NCI-H82 (cell line): ENCODE results near the gene ZBTB9.

Experiments used
- DNase-seq: peaks from one replicate; lab custom pipeline; 2025; lab: John Stamatoyannopoulos, UW

Gene ZBTB9

GRCh38 chr6:33454009-33454946 is at the start of gene ZBTB9:
Gene ZBTB9, plus strand, starts transcription at chr6:33454576. Its CDS starts 525 bp downstream, at chr6:33455101.
- peak; percentile 99 for DNase-seq

GRCh38 chr6:33404884-33405283 is 49.5 kb upstream of the ZBTB9 start:
- DNase-seq: no peak

- DNase-seq: no peak
These were observed 48.9 kb upstream of the ZBTB9 start for GRCh38 chr6:33405386-33405940.

- DNase-seq: no peak
These were observed 48.2 kb upstream of the ZBTB9 start for GRCh38 chr6:33406126-33406525.

- DNase-seq: no peak
These were observed 47.2 kb upstream of the ZBTB9 start for GRCh38 chr6:33407132-33407718.

GRCh38 chr6:33410050-33410710 is 44.2 kb upstream of the ZBTB9 start:
- peak; percentile 100 for DNase-seq

GRCh38 chr6:33410711-33411631 is 43.4 kb upstream of the ZBTB9 start, which contains the start of gene PHF1:
Gene PHF1, plus strand, starts transcription at chr6:33411014. Its CDS starts 1,250 bp downstream, at chr6:33412264.
- DNase-seq: peak; percentile 89

GRCh38 chr6:33411632-33412005 is 42.8 kb upstream of the ZBTB9 start:
- peak; percentile 40 for DNase-seq

- no peak for DNase-seq
These were observed 42.0 kb upstream of the ZBTB9 start for GRCh38 chr6:33412140-33413009.

- DNase-seq: no peak
These were observed 40.9 kb upstream of the ZBTB9 start for GRCh38 chr6:33413241-33414120.

GRCh38 chr6:33414592-33415271 is 39.6 kb upstream of the ZBTB9 start:
- DNase-seq: peak; percentile 62

GRCh38 chr6:33415831-33416230 is 38.5 kb upstream of the ZBTB9 start:
- no peak for DNase-seq

- no peak for DNase-seq
These were observed 37.8 kb upstream of the ZBTB9 start for GRCh38 chr6:33416386-33417127.

GRCh38 chr6:33417128-33417902 is 37.1 kb upstream of the ZBTB9 start:
- DNase-seq: no peak

- peak; percentile 100 for DNase-seq
These were observed 36.3 kb upstream of the ZBTB9 start, which contains the start of gene CUTA for GRCh38 chr6:33417903-33418689. Gene CUTA, minus strand, starts transcription at chr6:33418107. Its CDS starts 107 bp downstream, at chr6:33418000.

- peak; percentile 58 for DNase-seq
These were observed 35.6 kb upstream of the ZBTB9 start for GRCh38 chr6:33418690-33419291.
